Aorta (tissue), 5 donors: ENCODE data around the gene SLC39A10. TPM values are rescaled to one million over a fixed set of nuclear protein-coding genes. Genes with fewer than 3 reads are reported as not detected.

ENCODE experiments used
- ATAC-seq: fragments of 200-7000 bp; cut with Tn5 transposase; one replicate; pipeline ENCODE4 v1.9.1; 2022; ENCODE audit warnings: moderate library complexity; ENCODE audit not compliant: low FRiP score
- DNase-seq, 2 donors: peaks; one replicate each; pipeline ENCODE4 v3.0.0-alpha.2; 2020
- H3K27ac ChIP-seq, 2 donors: one replicate each; pipeline ENCODE4 v1.5.1; 2013; ENCODE audit warnings: low read length in 2 of 2, mild to moderate bottlenecking in 2 of 2, moderate library complexity in 2 of 2, control low read depth in 1 of 2, inconsistent platforms in 1 of 2, low read depth in 1 of 2
- H3K27me3 ChIP-seq, 2 donors: one replicate each; pipeline ENCODE4 v1.6.1; 2013; ENCODE audit warnings: control low read depth in 1 of 2, low read length in 1 of 2, mild to moderate bottlenecking in 1 of 2, moderate library complexity in 1 of 2; ENCODE audit not compliant: insufficient read depth in 2 of 2, control insufficient read depth in 1 of 2
- H3K36me3 ChIP-seq, 2 donors: one replicate each; pipeline ENCODE4 v1.6.1; 2013; ENCODE audit warnings: control low read depth in 1 of 2, low read length in 1 of 2, mild to moderate bottlenecking in 1 of 2; ENCODE audit not compliant: insufficient read depth in 2 of 2, control insufficient read depth in 1 of 2
- H3K4me1 ChIP-seq, 2 donors: one replicate each; pipeline ENCODE4 v1.6.1; 2013; ENCODE audit warnings: low read length in 2 of 2, control low read depth in 1 of 2, mild to moderate bottlenecking in 1 of 2, moderate library complexity in 1 of 2; ENCODE audit not compliant: insufficient read depth in 2 of 2, control insufficient read depth in 1 of 2
- H3K4me3 ChIP-seq, 2 donors: one replicate each; pipeline ENCODE4 v1.5.1; 2013; ENCODE audit warnings: low read length in 2 of 2, control low read depth in 1 of 2, mild to moderate bottlenecking in 1 of 2
- H3K9me3 ChIP-seq: one replicate; pipeline ENCODE4 v1.6.1; 2013; ENCODE audit warnings: mild to moderate bottlenecking, low read length; ENCODE audit not compliant: control insufficient read depth
- WGBS, 2 donors: extraction: QIAGEN DNeasy Blood & Tissue Kit; methylation state at CpG; one replicate each; pipeline ENCODE4 v1.1.7; 2013; 5-methylcytosine and 5-hydroxymethylcytosine counted together
- intact Hi-C, 2 donors: fragments of 100-400 bp; cut with DNase I; formaldehyde crosslinking; loops; one replicate each; pipeline versions ENCODE4 v1.14.2 to v1.15.0; 2022
- polyA plus RNA-seq, 2 donors: library from polyadenylated mRNA; stranded (reverse); fragments of 200-250 nt; gene quantifications; one replicate each; pipeline ENCODE4 v1.2.3, GENCODE V29; 2013
- total RNA-seq, 2 donors: library from RNA; stranded (reverse); fragmentation: NEBNext Ultra II Directional; extraction: Animal tissue kit (Norgen Biotek cat#: 25700); gene quantifications; one replicate each; pipeline ENCODE4 v1.2.1, GENCODE V29; 2021
- donor health status: healthy with polysubstance abuse.
- donor health status: Bipolar disorder and iron deficiency.
- donor health status: DM: no; HTN: no; CAD: no.
- donor health status: DM: no; HTN: no; CAD: no.
- donor health status: DM: yes; HTN: yes; CAD: no.

SLC39A10 gene
- total and polyA plus RNA-seq, 4 donors = 1.8 to 28.4 (median 14.0) TPM

DNA sequence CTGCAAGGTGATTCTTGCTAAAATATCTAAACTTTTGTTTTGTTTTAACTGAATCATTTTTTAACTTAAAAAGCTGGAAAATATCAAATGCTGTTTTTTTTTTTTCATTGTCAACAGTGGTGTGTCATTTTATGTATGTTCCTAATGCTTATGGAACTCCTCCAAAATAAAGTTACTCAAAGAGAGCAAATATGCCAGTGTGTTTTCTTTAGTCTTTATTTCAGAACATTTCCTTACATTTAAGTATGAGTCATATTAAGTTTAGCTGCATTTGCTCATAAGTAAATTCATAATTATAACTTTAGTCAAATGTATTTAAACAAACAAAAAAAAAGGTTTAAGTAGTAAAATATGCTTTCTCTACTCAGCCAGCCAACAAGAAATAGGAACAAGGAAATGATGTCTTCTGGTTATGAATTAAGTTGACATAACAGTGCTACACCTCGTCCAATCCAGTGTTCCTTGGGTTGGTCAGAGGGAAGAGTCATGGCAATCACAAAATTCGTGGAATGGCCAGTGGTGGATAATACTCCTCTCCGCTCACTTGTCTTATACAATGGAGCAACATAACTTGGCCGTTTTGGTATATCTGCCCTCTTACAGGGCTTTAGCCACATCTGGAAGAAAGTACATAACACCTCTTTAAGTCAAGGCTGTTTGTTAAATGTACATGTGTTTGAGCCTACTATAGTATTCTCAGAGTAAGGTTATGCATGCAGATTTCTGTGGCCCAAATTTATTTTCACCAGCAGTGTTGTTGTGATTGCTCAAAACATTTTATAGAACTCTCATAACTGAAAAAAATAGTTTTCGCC, 80.7 kb downstream of the SLC39A10 start:
- intact Hi-C loops = no loop called here
- Histone ChIP-seq H3K9me3 (no peaks in the 10 kb centered on the region), H3K27me3 (no peaks in the 10 kb centered on the region), H3K36me3 (peaks cover 1 to 3% of the 10 kb centered on the region in 2 donors), H3K27ac (no peak overlapping the region), H3K4me1 (no peaks in the 10 kb centered on the region), H3K4me3 (no peak overlapping the region)
- 75 to 81% methylated on average over 5 of the region's 5 CpGs for WGBS, 2 donors
- DNase-seq = no peak
- ATAC-seq = no peak

DNA sequence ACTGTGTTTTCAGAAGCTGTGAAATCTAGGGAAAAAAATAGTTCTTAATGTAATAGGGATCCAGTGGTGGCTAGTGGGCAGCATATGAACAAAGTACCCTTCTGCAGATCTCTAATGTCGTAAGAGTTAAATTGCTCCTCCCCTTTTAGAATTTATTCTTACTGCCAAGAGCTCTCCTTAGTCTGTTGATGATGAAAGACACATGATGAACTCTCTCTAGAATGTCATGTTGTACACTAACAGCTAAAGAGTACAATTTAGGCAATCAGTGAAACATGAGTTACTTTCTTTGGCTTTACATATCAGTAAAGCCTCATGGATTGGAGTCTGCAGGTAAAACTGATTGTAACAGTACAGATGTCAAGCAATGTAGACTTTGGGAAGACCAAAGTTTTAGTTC, 84.2 kb downstream of the SLC39A10 start:
- DNase-seq = no peak
- peaks cover 1 to 3% of the 10 kb centered on the region in 2 donors for H3K36me3 ChIP-seq

DNA sequence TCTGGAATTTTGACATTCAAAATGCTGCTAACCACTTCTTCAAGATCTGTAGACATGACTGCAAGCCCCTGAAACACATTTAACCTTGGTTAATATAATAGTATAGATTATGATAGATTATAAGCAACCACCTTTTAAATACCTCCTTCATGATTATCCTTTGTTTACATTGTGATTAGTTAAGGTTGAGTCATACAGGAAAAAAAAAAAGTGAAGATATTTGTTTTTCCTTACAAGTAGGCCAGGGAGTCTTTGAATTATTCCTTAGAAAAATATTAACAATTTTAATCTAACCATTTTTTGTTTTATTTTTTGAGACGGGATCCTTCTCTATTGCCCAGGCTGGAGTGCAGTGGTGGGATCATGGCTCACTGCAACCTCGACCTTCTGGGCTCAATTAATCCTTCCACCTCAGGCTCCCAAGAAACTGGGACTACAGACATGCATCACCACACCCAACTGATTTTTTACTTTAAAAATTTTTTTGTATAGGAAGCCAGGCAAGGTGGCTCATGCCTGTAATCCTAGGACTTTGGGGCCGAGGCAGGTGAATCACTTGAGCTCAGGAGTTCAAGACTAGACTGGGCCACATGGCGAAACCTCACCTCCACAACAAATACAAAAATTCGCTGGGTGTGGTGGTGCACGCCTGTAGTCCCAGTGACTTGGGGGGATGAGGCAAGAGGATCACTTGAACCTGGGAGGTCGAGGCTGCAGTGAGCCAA, 99.4 kb downstream of the SLC39A10 start:
- Histone ChIP-seq H3K36me3 (no peaks in the 10 kb centered on the region), H3K27me3 (no peaks in the 10 kb centered on the region), H3K4me3 (no peak overlapping the region), H3K27ac (no peak overlapping the region), H3K4me1 (no peaks in the 10 kb centered on the region), H3K9me3 (no peaks in the 10 kb centered on the region)
- intact Hi-C loops = no loop called here
- no peak for ATAC-seq
- WGBS, 2 donors = 77 to 81% methylated on average over 7 of the region's 7 CpGs
- DNase-seq = no peak

More for the DNA sequence above, 84.2 kb downstream of the SLC39A10 start:
- intact Hi-C loops = no loop called here
- Histone ChIP-seq H3K9me3 (no peaks in the 10 kb centered on the region), H3K4me3 (no peak overlapping the region), H3K4me1 (no peaks in the 10 kb centered on the region), H3K27me3 (no peaks in the 10 kb centered on the region), H3K27ac (no peak overlapping the region)
- ATAC-seq = no peak
- WGBS, 2 donors = 87 to 94% methylated on average over 1 of the region's 1 CpG

DNA sequence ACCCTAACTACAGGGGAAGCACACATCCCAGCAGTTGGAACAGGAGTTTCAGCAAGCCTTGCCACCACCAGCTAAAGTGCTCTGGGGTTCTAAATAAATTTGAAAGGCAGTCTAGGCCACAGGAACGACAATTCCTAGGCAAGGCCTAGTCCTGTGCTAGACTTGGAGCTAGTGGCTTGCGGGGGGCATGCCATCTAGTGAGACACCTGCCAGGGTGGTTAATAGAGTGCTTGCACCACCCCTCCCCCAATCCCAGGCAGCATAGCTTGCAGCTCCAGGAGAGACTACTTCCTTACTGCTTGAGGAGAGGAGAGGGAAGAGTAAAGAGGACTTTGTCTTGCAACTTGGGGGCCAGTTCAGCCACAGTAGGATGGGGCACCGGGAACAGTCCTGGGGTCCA, 101.8 kb downstream of the SLC39A10 start:
- WGBS, 2 donors = 92 to 98% methylated on average over 3 of the region's 3 CpGs
- H3K27me3 ChIP-seq = no peaks in the 10 kb centered on the region
- intact Hi-C loops = no loop called here
- no peaks in the 10 kb centered on the region for H3K9me3 ChIP-seq
- ATAC-seq (no peak), DNase-seq (no peak)
- H3K36me3 ChIP-seq = no peaks in the 10 kb centered on the region
- H3K27ac ChIP-seq = no peak overlapping the region
- H3K4me3 ChIP-seq = no peak overlapping the region
- H3K4me1 ChIP-seq = no peaks in the 10 kb centered on the region

DNA sequence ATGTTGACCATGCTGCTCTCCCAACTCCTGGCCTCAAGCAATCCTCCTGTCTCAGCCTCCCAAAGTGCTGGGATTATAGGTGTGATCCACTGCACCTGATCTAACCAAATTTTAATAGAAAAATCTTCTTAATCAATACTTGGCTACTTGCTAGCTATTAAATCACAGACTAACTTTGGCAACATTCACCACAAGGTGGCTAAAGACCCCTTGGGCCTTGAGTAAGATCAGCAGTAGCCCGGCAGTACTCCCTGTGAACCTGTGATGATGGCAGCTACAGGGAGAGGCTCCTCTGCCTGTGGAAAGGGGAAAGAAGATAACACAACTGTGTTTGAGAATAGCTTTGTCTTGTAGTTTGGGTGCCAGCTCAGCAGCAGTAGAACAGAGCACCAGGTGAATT, 102.9 kb downstream of the SLC39A10 start:
- Histone ChIP-seq H3K27ac (no peak overlapping the region), H3K4me1 (no peaks in the 10 kb centered on the region), H3K9me3 (no peaks in the 10 kb centered on the region), H3K27me3 (no peaks in the 10 kb centered on the region), H3K4me3 (no peak overlapping the region), H3K36me3 (no peaks in the 10 kb centered on the region)
- DNase-seq (no peak), ATAC-seq (no peak)
- intact Hi-C loops = no loop called here
- 89 to 92% methylated on average over 1 of the region's 1 CpG for WGBS, 2 donors

DNA sequence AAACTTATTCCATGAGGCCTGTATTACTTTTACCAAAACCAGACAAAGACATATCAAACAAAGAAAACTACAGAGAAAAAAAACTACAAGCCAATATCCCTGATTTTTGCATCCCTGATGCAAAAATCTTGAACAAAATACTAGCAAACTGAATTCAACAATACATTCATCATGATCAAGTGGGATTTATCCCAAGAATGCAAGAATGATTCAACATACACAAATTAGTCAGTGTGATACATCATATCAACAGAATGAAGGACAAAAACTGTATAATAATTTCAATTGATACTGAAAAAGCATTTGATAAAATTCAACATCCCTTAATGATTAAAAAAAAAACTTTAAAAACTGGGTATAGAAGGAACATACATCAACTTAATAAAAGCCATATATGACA, 106.8 kb downstream of the SLC39A10 start:
- no peaks in the 10 kb centered on the region for H3K9me3 ChIP-seq
- H3K27ac ChIP-seq = no peak overlapping the region
- intact Hi-C loops = no loop called here
- DNase-seq = no peak
- H3K36me3 ChIP-seq = no peaks in the 10 kb centered on the region
- ATAC-seq = no peak
- H3K27me3 ChIP-seq = no peaks in the 10 kb centered on the region
- no peak overlapping the region for H3K4me3 ChIP-seq
- H3K4me1 ChIP-seq = no peaks in the 10 kb centered on the region

DNA sequence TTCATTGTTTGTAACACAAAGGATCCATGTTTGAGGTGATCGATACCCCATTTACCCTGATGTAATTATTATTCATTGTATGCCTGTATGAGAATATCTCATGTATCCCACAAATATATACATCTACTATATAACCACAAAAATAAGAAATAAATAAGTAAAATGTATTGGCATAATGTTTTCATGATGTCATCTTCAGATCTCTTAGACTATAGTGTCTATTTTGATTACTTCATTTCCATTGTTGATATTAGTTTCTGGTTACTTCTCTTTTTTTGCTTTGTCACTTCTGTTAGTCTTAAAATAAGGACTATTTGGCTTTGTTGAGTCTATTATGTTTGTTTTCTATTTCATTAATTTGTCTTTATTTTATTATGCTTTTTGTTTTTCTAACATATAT, 109.7 kb downstream of the SLC39A10 start:
- WGBS, 2 donors = 98 to 100% methylated on average over 1 of the region's 1 CpG
- Histone ChIP-seq H3K27me3 (no peaks in the 10 kb centered on the region), H3K9me3 (no peaks in the 10 kb centered on the region), H3K4me3 (no peak overlapping the region), H3K4me1 (no peaks in the 10 kb centered on the region), H3K27ac (no peak overlapping the region), H3K36me3 (no peaks in the 10 kb centered on the region)
- intact Hi-C loops = no loop called here
- ATAC-seq = no peak
- DNase-seq = no peak

DNA sequence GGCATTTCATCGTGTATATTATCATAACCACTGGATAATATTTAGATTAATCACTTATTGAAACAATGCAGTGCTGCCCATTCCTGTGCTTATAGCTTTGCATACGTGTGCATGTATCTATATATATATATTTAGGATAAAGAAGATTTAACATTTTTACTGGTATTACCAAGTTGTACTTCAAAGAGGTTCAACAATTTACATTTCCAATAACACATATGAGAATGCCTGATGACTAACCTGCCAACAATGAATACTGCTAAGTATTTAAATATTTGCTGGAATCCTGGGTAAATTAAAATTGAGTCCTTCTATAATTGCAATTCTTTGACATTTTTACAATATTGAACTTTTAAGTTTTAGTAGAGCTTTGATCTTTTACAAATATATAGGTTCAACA, 111.4 kb downstream of the SLC39A10 start:
- DNase-seq (no peak), ATAC-seq (no peak)
- no peak overlapping the region for H3K27ac ChIP-seq
- no peaks in the 10 kb centered on the region for H3K27me3 ChIP-seq
- H3K36me3 ChIP-seq = no peaks in the 10 kb centered on the region
- no peak overlapping the region for H3K4me3 ChIP-seq
- intact Hi-C loops = no loop called here
- WGBS, 2 donors = 47 to 60% methylated on average over 2 of the region's 2 CpGs
- no peaks in the 10 kb centered on the region for H3K9me3 ChIP-seq
- no peaks in the 10 kb centered on the region for H3K4me1 ChIP-seq

DNA sequence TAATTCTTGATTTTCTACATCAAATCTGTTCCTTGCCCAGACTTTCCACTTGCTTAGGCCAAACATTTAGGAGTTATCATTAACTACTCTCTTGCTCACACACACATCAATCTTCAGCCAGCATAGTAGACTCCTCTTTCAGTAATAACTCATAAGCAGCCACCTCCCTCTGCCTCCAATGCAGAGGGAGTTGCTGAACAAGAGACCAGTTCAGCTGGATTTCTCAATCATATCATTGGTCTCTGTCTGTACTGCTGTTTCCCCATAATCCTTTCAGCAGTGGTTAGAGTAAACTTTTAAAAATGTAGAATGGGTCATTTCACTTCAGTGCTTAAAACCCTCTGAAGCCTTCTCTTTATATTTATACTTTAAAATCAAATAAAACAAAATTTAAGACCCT, 112.9 kb downstream of the SLC39A10 start:
- intact Hi-C loops = no loop called here
- no peak overlapping the region for H3K4me3 ChIP-seq
- ATAC-seq = no peak

More for the DNA sequence above, 112.9 kb downstream of the SLC39A10 start:
- no peak for DNase-seq
- Histone ChIP-seq H3K27ac (no peak overlapping the region), H3K36me3 (no peaks in the 10 kb centered on the region), H3K4me1 (no peaks in the 10 kb centered on the region), H3K9me3 (no peaks in the 10 kb centered on the region), H3K27me3 (no peaks in the 10 kb centered on the region)
